Measurements from ENCODE around the gene ZBTB45. TPM values are rescaled to one million over a fixed set of nuclear protein-coding genes. Genes with fewer than 3 reads are reported as not detected.

Gene ZBTB45
- total RNA-seq, 1 experiment from 2014 or later: 14.8 TPM

DNA sequence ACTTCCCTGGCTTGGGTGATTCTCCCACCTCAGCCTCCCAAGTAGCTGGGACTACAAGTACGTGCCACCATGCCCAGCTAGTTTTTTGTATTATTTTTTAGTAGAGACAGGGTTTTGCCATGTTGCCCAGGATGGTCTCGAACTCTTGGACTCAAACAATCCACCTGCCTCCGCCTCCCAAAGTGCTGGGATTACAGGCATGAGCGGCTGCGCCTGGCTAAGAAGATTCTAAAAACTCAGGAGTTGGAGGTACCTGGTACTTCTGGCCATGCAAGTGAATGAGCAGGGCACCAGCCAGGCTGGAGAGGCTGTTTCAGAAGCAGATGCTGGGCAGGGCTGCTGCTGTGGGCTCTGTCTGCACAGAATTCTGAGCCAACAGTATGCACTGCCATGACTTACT lies 47.4 kb upstream of the ZBTB45 start:
- no peaks in the 10 kb centered on the region for H3K27me3 Mint-ChIP-seq (ENCODE audit: insufficient read depth, unreplicated experiment)
- DNase-seq: peak in 1 of 2 experiments; percentile 19
- no peaks in the 10 kb centered on the region for H3K9me3 ChIP-seq
- H3K36me3 Mint-ChIP-seq (ENCODE audit: insufficient read depth, unreplicated experiment): peaks cover 60% of the 10 kb centered on the region
- H3K4me1 Mint-ChIP-seq (ENCODE audit: low read depth, unreplicated experiment): peaks cover 21% of the 10 kb centered on the region
- intact Hi-C loops (cut with micrococcal nuclease; ENCODE audit: unreplicated experiment): no loop called here
- no peak overlapping the region for H3K27ac Mint-ChIP-seq (ENCODE audit: unreplicated experiment)
- TF ChIP-seq, protein P1, sequence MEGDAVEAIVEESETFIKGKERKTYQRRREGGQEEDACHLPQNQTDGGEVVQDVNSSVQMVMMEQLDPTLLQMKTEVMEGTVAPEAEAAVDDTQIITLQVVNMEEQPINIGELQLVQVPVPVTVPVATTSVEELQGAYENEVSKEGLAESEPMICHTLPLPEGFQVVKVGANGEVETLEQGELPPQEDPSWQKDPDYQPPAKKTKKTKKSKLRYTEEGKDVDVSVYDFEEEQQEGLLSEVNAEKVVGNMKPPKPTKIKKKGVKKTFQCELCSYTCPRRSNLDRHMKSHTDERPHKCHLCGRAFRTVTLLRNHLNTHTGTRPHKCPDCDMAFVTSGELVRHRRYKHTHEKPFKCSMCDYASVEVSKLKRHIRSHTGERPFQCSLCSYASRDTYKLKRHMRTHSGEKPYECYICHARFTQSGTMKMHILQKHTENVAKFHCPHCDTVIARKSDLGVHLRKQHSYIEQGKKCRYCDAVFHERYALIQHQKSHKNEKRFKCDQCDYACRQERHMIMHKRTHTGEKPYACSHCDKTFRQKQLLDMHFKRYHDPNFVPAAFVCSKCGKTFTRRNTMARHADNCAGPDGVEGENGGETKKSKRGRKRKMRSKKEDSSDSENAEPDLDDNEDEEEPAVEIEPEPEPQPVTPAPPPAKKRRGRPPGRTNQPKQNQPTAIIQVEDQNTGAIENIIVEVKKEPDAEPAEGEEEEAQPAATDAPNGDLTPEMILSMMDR (IDR thresholded peaks at IDR 0.05; ENCODE audit: insufficient read depth in 1 of 2, low read depth in 1 of 2, low read length in 1 of 2, severe bottlenecking in 1 of 2, unreplicated experiment in 1 of 2): no peak
- H3K4me3 Mint-ChIP-seq (ENCODE audit: unreplicated experiment): no peak overlapping the region
- ChIA-PET CTCF (no interaction called here), POLR2A (no interaction called here)
- H3K36me3 ChIP-seq (ENCODE audit: control insufficient read depth, insufficient read depth, low read length): no peaks in the 10 kb centered on the region; the same call in 1 of the 2 replicates
- H3K4me1 ChIP-seq: 0 out of 2 replicates have a peak, but pooled peaks cover 1% of the 10 kb centered on the region
- no peak overlapping the region for H3K4me3 ChIP-seq (ENCODE audit: low read depth, low read length)
- no TSS peak for BruUV-seq (replicated peaks)
- no peaks in the 10 kb centered on the region for H3K9me3 Mint-ChIP-seq (ENCODE audit: unreplicated experiment)
- no peaks in the 10 kb centered on the region for H3K27me3 ChIP-seq (replicated peaks; ENCODE audit: control insufficient read depth, insufficient read depth, low read length)

DNA sequence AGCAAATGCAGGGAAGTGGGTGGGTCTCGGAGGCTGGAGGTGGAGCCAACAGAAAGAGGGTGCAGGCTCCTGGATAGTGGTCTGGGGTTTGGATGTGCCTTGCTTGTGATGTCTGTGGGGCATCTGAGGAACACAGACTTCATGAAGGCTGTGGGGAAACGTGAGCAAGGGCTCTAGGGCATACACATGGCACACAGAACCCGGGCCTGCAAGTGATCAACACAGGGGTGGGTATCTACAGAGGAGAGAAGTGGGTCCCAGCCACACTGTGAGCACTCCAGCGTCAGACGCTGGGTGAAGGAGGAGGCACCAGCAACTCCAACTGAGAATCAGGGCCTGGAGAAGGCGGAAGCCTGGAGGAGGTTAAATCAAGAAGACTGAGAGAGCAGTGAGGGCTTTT lies 44.2 kb upstream of the ZBTB45 start:
- Histone ChIP-seq H3K9me3 (no peaks in the 10 kb centered on the region), H3K27me3 (replicated peaks; ENCODE audit: control insufficient read depth, insufficient read depth, low read length) (no peaks in the 10 kb centered on the region), H3K4me1 (peaks cover 4% of the 10 kb centered on the region; the same call in 1 of the 2 replicates), H3K36me3 (ENCODE audit: control insufficient read depth, insufficient read depth, low read length) (no peaks in the 10 kb centered on the region; the same call in 1 of the 2 replicates), H3K4me3 (ENCODE audit: low read depth, low read length) (peak overlapping the region; percentile 53)
- Mint-ChIP-seq H3K9me3 (ENCODE audit: unreplicated experiment) (no peaks in the 10 kb centered on the region), H3K4me1 (ENCODE audit: low read depth, unreplicated experiment) (peaks cover 19% of the 10 kb centered on the region), H3K36me3 (ENCODE audit: insufficient read depth, unreplicated experiment) (peaks cover 86% of the 10 kb centered on the region), H3K27me3 (ENCODE audit: insufficient read depth, unreplicated experiment) (no peaks in the 10 kb centered on the region), H3K27ac (ENCODE audit: unreplicated experiment) (peak overlapping the region; percentile 58), H3K4me3 (ENCODE audit: unreplicated experiment) (peak overlapping the region; percentile 99)
- no TSS peak for BruUV-seq (replicated peaks)
- TF ChIP-seq, protein P1 (IDR thresholded peaks at IDR 0.05; ENCODE audit: insufficient read depth in 1 of 2, low read depth in 1 of 2, low read length in 1 of 2, severe bottlenecking in 1 of 2, unreplicated experiment in 1 of 2): no peak
- ChIA-PET POLR2A (no interaction called here), CTCF (no interaction called here)
- intact Hi-C loops (cut with micrococcal nuclease; ENCODE audit: unreplicated experiment): loop anchor here (1.0 kb wide), 1 partner anchor 8 kb away; no protein-coding TSS in a partner anchor
- no peak for DNase-seq

DNA sequence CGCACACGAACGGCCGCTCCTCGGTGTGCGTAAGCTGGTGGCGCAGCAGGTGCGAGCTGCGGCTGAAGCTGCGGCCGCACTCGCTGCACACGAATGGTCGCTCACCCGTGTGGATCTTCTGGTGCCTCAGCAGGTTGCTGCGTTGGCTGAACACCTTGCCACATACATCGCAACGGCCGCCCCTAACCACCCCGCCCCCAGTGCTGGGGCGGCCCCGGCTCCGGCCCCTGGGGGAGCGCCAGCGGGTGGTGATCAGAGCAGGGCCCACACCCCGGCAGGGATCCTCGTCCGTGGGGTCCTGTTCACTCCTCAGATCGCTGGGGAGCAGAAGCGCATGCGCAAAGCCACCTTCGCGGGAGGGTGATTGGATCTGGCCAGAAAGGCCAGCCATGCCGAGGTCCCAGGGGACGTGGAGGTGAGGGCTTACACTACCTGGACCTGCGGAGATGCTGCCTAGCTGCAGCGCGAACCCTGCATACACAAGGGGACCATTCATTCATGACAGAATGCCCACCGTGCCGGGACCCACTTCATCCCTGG lies 43.5 kb upstream of the ZBTB45 start:
- Histone ChIP-seq H3K36me3 (ENCODE audit: control insufficient read depth, insufficient read depth, low read length) (no peaks in the 10 kb centered on the region; the same call in 1 of the 2 replicates), H3K27me3 (replicated peaks; ENCODE audit: control insufficient read depth, insufficient read depth, low read length) (no peaks in the 10 kb centered on the region), H3K4me3 (ENCODE audit: low read depth, low read length) (peak overlapping the region; percentile 53), H3K4me1 (peaks cover 4% of the 10 kb centered on the region; the same call in 1 of the 2 replicates), H3K9me3 (no peaks in the 10 kb centered on the region)
- Mint-ChIP-seq H3K27me3 (ENCODE audit: insufficient read depth, unreplicated experiment) (no peaks in the 10 kb centered on the region), H3K4me3 (ENCODE audit: unreplicated experiment) (peak overlapping the region; percentile 99), H3K27ac (ENCODE audit: unreplicated experiment) (peak overlapping the region; percentile 58), H3K4me1 (ENCODE audit: low read depth, unreplicated experiment) (peaks cover 19% of the 10 kb centered on the region), H3K36me3 (ENCODE audit: insufficient read depth, unreplicated experiment) (peaks cover 86% of the 10 kb centered on the region), H3K9me3 (ENCODE audit: unreplicated experiment) (no peaks in the 10 kb centered on the region)
- TF ChIP-seq, protein P1 (IDR thresholded peaks at IDR 0.05; ENCODE audit: insufficient read depth in 1 of 2, low read depth in 1 of 2, low read length in 1 of 2, severe bottlenecking in 1 of 2, unreplicated experiment in 1 of 2): no peak
- POLR2A ChIA-PET: interaction anchor here (0.9 to 1.1 kb wide), 2 partner anchors 9 to 11 kb away, joined by 4 read pairs; partner anchors contain the start of gene CHMP2A
- CTCF ChIA-PET: interaction anchor here (1.3 kb wide), 1 partner anchor 19 kb away, joined by 3 read pairs; the partner anchor contains the start of gene TRIM28
- intact Hi-C loops (cut with micrococcal nuclease; ENCODE audit: unreplicated experiment): loop anchor here (1.0 kb wide), 1 partner anchor 9 kb away; no protein-coding TSS in a partner anchor
- no TSS peak for BruUV-seq (replicated peaks)
- DNase-seq: peak; percentile 80
